Lung (tissue), 12 donors: ENCODE results near the gene ARHGEF1. TPM values are rescaled to one million over a fixed set of nuclear protein-coding genes. Genes with fewer than 3 reads are reported as not detected.

ENCODE experiments used
- ATAC-seq: fragments of 200-7000 bp; cut with Tn5 transposase; one replicate; pipeline ENCODE4 v1.9.1; 2020; ENCODE audit warnings: moderate number of reproducible peaks; ENCODE audit not compliant: insufficient read depth, low FRiP score
- DNase-seq, 3 donors: peaks; one replicate each; pipeline ENCODE4 v3.0.0-alpha.2; 2013 to 2017
- H3K27ac ChIP-seq, 2 donors: one replicate each; pipeline ENCODE4 v1.5.1; 2013; ENCODE audit warnings: mild to moderate bottlenecking in 2 of 2, moderate library complexity in 2 of 2, control low read depth in 1 of 2, inconsistent platforms in 1 of 2, low read depth in 1 of 2, low read length in 1 of 2
- H3K27me3 ChIP-seq, 3 donors: one replicate each; pipeline ENCODE4 v1.5.1; 2013; ENCODE audit warnings: low read length in 2 of 3; ENCODE audit not compliant: control insufficient read depth in 3 of 3, insufficient read depth in 3 of 3
- H3K36me3 ChIP-seq, 4 donors: one replicate each; pipeline ENCODE4 v1.5.1; 2013; ENCODE audit warnings: low read length in 4 of 4, mild to moderate bottlenecking in 1 of 4, moderate library complexity in 1 of 4; ENCODE audit not compliant: control insufficient read depth in 4 of 4, insufficient read depth in 4 of 4
- H3K4me1 ChIP-seq, 5 donors: one replicate each; pipeline ENCODE4 v1.5.1; 2013; ENCODE audit warnings: low read length in 5 of 5, mild to moderate bottlenecking in 2 of 5, moderate library complexity in 1 of 5; ENCODE audit not compliant: control insufficient read depth in 5 of 5, insufficient read depth in 5 of 5
- H3K4me3 ChIP-seq: one replicate; pipeline ENCODE4 v1.5.1; 2013; ENCODE audit warnings: mild to moderate bottlenecking, control low read depth, moderate library complexity
- H3K9ac ChIP-seq, 2 donors: one replicate each; pipeline ENCODE4 v1.5.1; 2013; ENCODE audit warnings: low read length in 2 of 2, control low read depth in 1 of 2; ENCODE audit not compliant: insufficient read depth in 1 of 2
- H3K9me3 ChIP-seq, 4 donors: one replicate each; pipeline ENCODE4 v1.5.1; 2013; ENCODE audit warnings: low read length in 3 of 4, mild to moderate bottlenecking in 1 of 4, moderate library complexity in 1 of 4; ENCODE audit not compliant: control insufficient read depth in 4 of 4, insufficient read depth in 3 of 4
- CTCF ChIP-seq: IDR thresholded peaks from 2 replicates; pipeline ENCODE4 v1.5.1; 2012; ENCODE audit warnings: mild to moderate bottlenecking; ENCODE audit errors: control extremely low read depth, extremely low read depth
- WGBS, 2 donors: extraction: QIAGEN DNeasy Blood & Tissue Kit; methylation state at CpG; one replicate each; pipeline ENCODE4 v1.1.7; 2013; 5-methylcytosine and 5-hydroxymethylcytosine counted together
- polyA plus RNA-seq, 2 donors: library from polyadenylated mRNA; stranded (reverse); fragments of 200-250 nt; gene quantifications; one replicate each; pipeline ENCODE4 v1.2.1, GENCODE V29; 2013
- total RNA-seq, 2 donors: library from RNA; depleted of rRNA in 1 of 2; stranded (reverse); fragments of >200 nt in 1 of 2; gene quantifications; one replicate each; pipeline ENCODE4 v1.2.1, GENCODE V29; 2014 to 2021
- donor health status: control.
- donor health status: control.
- donor health status: Bipolar disorder and iron deficiency.
- donor health status: healthy.
- donor health status: DM: yes; HTN: yes; CAD: no.

ARHGEF1 gene
- total and polyA plus RNA-seq, 4 donors, result 55.4 to 231 (median 176) TPM

GRCh38 chr19:41915776-41916414, 32.9 kb downstream of the ARHGEF1 start:
- H3K9ac ChIP-seq, result no peak overlapping the region
- ATAC-seq, result no peak
- no peak for DNase-seq
- H3K27ac ChIP-seq, result no peak overlapping the region
- no peak overlapping the region for H3K4me3 ChIP-seq
- no peak for TF ChIP-seq CTCF
- H3K9me3 ChIP-seq, result peaks cover 0 to 15% (median 0%) of the 10 kb centered on the region in 4 donors
- 29 to 42% methylated on average over 26 to 27 of the region's 27 CpGs for WGBS, 2 donors
- no peaks in the 10 kb centered on the region for H3K36me3 ChIP-seq
- H3K27me3 ChIP-seq, result peaks cover 0 to 94% (median 71%) of the 10 kb centered on the region in 3 donors
- peaks cover 0 to 3% (median 0%) of the 10 kb centered on the region in 5 donors for H3K4me1 ChIP-seq

GRCh38 chr19:41917676-41918075, 34.7 kb downstream of the ARHGEF1 start:
- Histone ChIP-seq H3K4me3 (no peak overlapping the region), H3K27me3 (peaks cover under 1 to 94% (median 71%) of the 10 kb centered on the region in 3 donors), H3K4me1 (peaks cover 0 to 3% (median 0%) of the 10 kb centered on the region in 5 donors), H3K9me3 (peaks cover 0 to 15% (median 0%) of the 10 kb centered on the region in 4 donors), H3K9ac (no peak overlapping the region), H3K36me3 (no peaks in the 10 kb centered on the region), H3K27ac (no peak overlapping the region)
- TF ChIP-seq CTCF, result no peak
- WGBS, 2 donors, result 62 to 63% methylated on average over 12 of the region's 12 CpGs
- DNase-seq (no peak), ATAC-seq (no peak)

- no peak for TF ChIP-seq CTCF
- ATAC-seq, result no peak
- DNase-seq, result no peak
- peaks cover 0 to 3% (median 0%) of the 10 kb centered on the region in 5 donors for H3K4me1 ChIP-seq
- H3K9me3 ChIP-seq, result peaks cover 0 to 17% (median 0%) of the 10 kb centered on the region in 4 donors
- no peak overlapping the region for H3K9ac ChIP-seq
- H3K27ac ChIP-seq, result no peak overlapping the region
- no peaks in the 10 kb centered on the region for H3K36me3 ChIP-seq
- 81 to 83% methylated on average over 6 of the region's 6 CpGs for WGBS, 2 donors
- H3K27me3 ChIP-seq, result peaks cover 5 to 95% (median 76%) of the 10 kb centered on the region in 3 donors
- no peak overlapping the region for H3K4me3 ChIP-seq
Observed at GRCh38 chr19:41918095-41918494, 35.1 kb downstream of the ARHGEF1 start.
